Cardiac fibroblast (primary cell): Measurements from ENCODE around the gene TAS2R9.
A peak's percentile ranks its signal among the peaks of the same experiment; 100 is the strongest.

Experiments used
- DNase-seq, 2 donors: peaks; one replicate each; pipeline versions ENCODE4 v3.0.0 to v3.0.0-alpha.2; 2010; ENCODE audit warnings: low read depth in 2 of 2
- H3K4me3 ChIP-seq, 2 donors: replicated peaks in 1 of 2; 1 replicate in 1 of 2; 2 replicates in 1 of 2; pipeline ENCODE4 v1.5.1; 2011; ENCODE audit warnings: low read depth in 2 of 2, low read length in 2 of 2, mild to moderate bottlenecking in 2 of 2, moderate library complexity in 1 of 2
- CTCF ChIP-seq: IDR thresholded peaks from one replicate; pipeline ENCODE4 v1.5.1; 2011; ENCODE audit warnings: low read depth, mild to moderate bottlenecking, low read length, inconsistent platforms

TAS2R9 gene

GRCh38 chr12:10810068-10810467, at the start of gene TAS2R9:
TAS2R9 (minus strand) TSS chr12:10810168; CDS start chr12:10810075, 93 bp downstream.
- DNase-seq, result no peak
- H3K4me3 ChIP-seq, result no peak within 1 kb of the TSS

GRCh38 chr12:10855807-10856206, 45.8 kb upstream of the TAS2R9 start:
- H3K4me3 ChIP-seq, result no peak overlapping the region
- no peak for TF ChIP-seq CTCF
- no peak for DNase-seq

More at GRCh38 chr12:10810068-10810467, at the start of gene TAS2R9:
- no peak for TF ChIP-seq CTCF

- H3K4me3 ChIP-seq, result no peak overlapping the region
Measured at GRCh38 chr12:10853776-10854175, 43.8 kb upstream of the TAS2R9 start.

GRCh38 chr12:10851243-10851858, 41.4 kb upstream of the TAS2R9 start:
- DNase-seq, result no peak
- no peak for TF ChIP-seq CTCF
- no peak overlapping the region for H3K4me3 ChIP-seq

More at GRCh38 chr12:10853776-10854175, 43.8 kb upstream of the TAS2R9 start:
- DNase-seq, result no peak
- no peak for TF ChIP-seq CTCF

GRCh38 chr12:10849425-10849878, 39.5 kb upstream of the TAS2R9 start, which contains the start of gene PRR4:
PRR4 (minus strand) TSS chr12:10849475; CDS start chr12:10849437, 38 bp downstream.
- H3K4me3 ChIP-seq, result no peak within 1 kb of the TSS
- DNase-seq, result peak in 1 of 2 donors; percentile 2
- TF ChIP-seq CTCF, result no peak

- DNase-seq, result peak in 1 of 2 donors; percentile 2
- no peak overlapping the region for H3K4me3 ChIP-seq
- no peak for TF ChIP-seq CTCF
Measured at GRCh38 chr12:10847744-10848143, 37.8 kb upstream of the TAS2R9 start.
